Endothelial cell of umbilical vein (primary cell): ENCODE data around the gene CCT3.

Experiments
- CTCF ChIP-seq, 2 donors: IDR thresholded peaks; 1 replicate in 1 of 2; 2 replicates in 1 of 2; pipeline ENCODE4 v1.5.1; 2011; ENCODE audit warnings: low read length in 2 of 2, mild to moderate bottlenecking in 2 of 2, moderate library complexity in 2 of 2, control low read depth in 1 of 2, inconsistent platforms in 1 of 2, low read depth in 1 of 2; ENCODE audit not compliant: insufficient read depth in 1 of 2; ENCODE audit errors: extremely low read depth in 1 of 2
- EZH2 ChIP-seq: IDR thresholded peaks from 2 replicates; pipeline ENCODE4 v1.6.1; 2012; ENCODE audit warnings: borderline replicate concordance, low read depth, mild to moderate bottlenecking, moderate library complexity, low read length, inconsistent platforms; ENCODE audit not compliant: severe bottlenecking
- POLR2A ChIP-seq: IDR thresholded peaks from 2 replicates; pipeline ENCODE4 v1.6.1; 2012; ENCODE audit warnings: low read depth, mild to moderate bottlenecking, control low read depth, low read length
- POLR2AphosphoS5 ChIP-seq: IDR thresholded peaks from 2 replicates; pipeline ENCODE4 v1.6.1; 2012; ENCODE audit warnings: low read depth, mild to moderate bottlenecking, control low read depth, low read length, moderate library complexity; ENCODE audit not compliant: insufficient read depth

- TF ChIP-seq POLR2A (no peak), CTCF (IDR thresholded peaks at IDR 0.05; ENCODE audit: extremely low read depth in 1 of 2, insufficient read depth in 1 of 2, low read depth in 1 of 2, low read length in 2 of 2) (no peak), EZH2 (no peak), POLR2AphosphoS5 (no peak)
Measured at GRCh38 chr1:156386134-156386901, 48.2 kb upstream of the CCT3 start.
